GM19193 (cell line): ENCODE results near the gene ZBTB18.

ENCODE experiments used
- POLR2A ChIP-seq: IDR thresholded peaks from 4 replicates; pipeline ENCODE4 v1.6.1; 2011; ENCODE audit not compliant: insufficient read depth, insufficient read length; ENCODE audit errors: extremely low read depth

Gene ZBTB18

GRCh38 chr1:244052016-244052727, 1.1 kb downstream of the ZBTB18 start:
- no peak for TF ChIP-seq POLR2A

GRCh38 chr1:244052728-244053312, 1.7 kb downstream of the ZBTB18 start:
- TF ChIP-seq POLR2A: no peak

GRCh38 chr1:244053831-244054230, 2.7 kb downstream of the ZBTB18 start:
- TF ChIP-seq POLR2A: no peak

GRCh38 chr1:244054247-244054923, 3.3 kb downstream of the ZBTB18 start:
- no peak for TF ChIP-seq POLR2A

- TF ChIP-seq POLR2A: no peak
Observed at GRCh38 chr1:244054924-244055263, 3.8 kb downstream of the ZBTB18 start.

- TF ChIP-seq POLR2A: no peak
Observed at GRCh38 chr1:244056577-244056976, 5.5 kb downstream of the ZBTB18 start.

- TF ChIP-seq POLR2A: no peak
Observed at GRCh38 chr1:244057474-244058385, 6.6 kb downstream of the ZBTB18 start.

- no peak for TF ChIP-seq POLR2A
Observed at GRCh38 chr1:244060117-244060516, 9.0 kb downstream of the ZBTB18 start.

GRCh38 chr1:244060686-244061085, 9.6 kb downstream of the ZBTB18 start:
- TF ChIP-seq POLR2A: no peak

GRCh38 chr1:244062156-244062725, 11.2 kb downstream of the ZBTB18 start:
- no peak for TF ChIP-seq POLR2A

GRCh38 chr1:244063498-244063897, 12.4 kb downstream of the ZBTB18 start:
- TF ChIP-seq POLR2A: no peak

GRCh38 chr1:244064621-244065020, 13.5 kb downstream of the ZBTB18 start:
- TF ChIP-seq POLR2A: no peak

GRCh38 chr1:244065063-244065793, 14.1 kb downstream of the ZBTB18 start:
- no peak for TF ChIP-seq POLR2A

GRCh38 chr1:244065960-244066388, 14.9 kb downstream of the ZBTB18 start:
- no peak for TF ChIP-seq POLR2A
